ENCODE data around the gene ARHGAP29. TPM values are rescaled to one million over a fixed set of nuclear protein-coding genes. Genes with fewer than 3 reads are reported as not detected.

Gene ARHGAP29
- polyA plus RNA-seq, 4 donors, result 0.22 to 7.0 (median 3.6) TPM

- Histone ChIP-seq H3K36me3 (ENCODE audit: control insufficient read depth in 3 of 3, insufficient read depth in 2 of 3, low read depth in 1 of 3, low read length in 3 of 3) (no peaks in the 10 kb centered on the region), H3K27me3 (ENCODE audit: control insufficient read depth in 3 of 3, insufficient read depth in 3 of 3, low read length in 3 of 3) (peaks cover 0 to 2% (median 0%) of the 10 kb centered on the region in 3 donors), H3K9me3 (ENCODE audit: control insufficient read depth in 2 of 2, insufficient read depth in 1 of 2, low read depth in 1 of 2, low read length in 1 of 2) (no peaks in the 10 kb centered on the region), H3K4me3 (ENCODE audit: low read depth in 1 of 3, low read length in 3 of 3) (no peak overlapping the region), H3K4me1 (ENCODE audit: control insufficient read depth in 3 of 3, insufficient read depth in 2 of 3, low read depth in 1 of 3, low read length in 2 of 3) (no peaks in the 10 kb centered on the region), H3K27ac (ENCODE audit: low read depth in 1 of 3, low read length in 2 of 3) (no peak overlapping the region)
- 72 to 80% (median 80%) methylated on average over 2 of the region's 2 CpGs for whole genome bisulfite sequencing, 3 donors
- no peak for FAIRE-seq
- no peak for DNase-seq
These were observed 11.5 kb downstream of the ARHGAP29 start for GRCh38 chr1:94225845-94226244.

- DNase-seq, result no peak
- Histone ChIP-seq H3K9me3 (ENCODE audit: control insufficient read depth in 2 of 2, insufficient read depth in 1 of 2, low read depth in 1 of 2, low read length in 1 of 2) (peaks cover 0 to 1% of the 10 kb centered on the region in 2 donors), H3K27me3 (ENCODE audit: control insufficient read depth in 3 of 3, insufficient read depth in 3 of 3, low read length in 3 of 3) (peaks cover 0 to 5% (median 2%) of the 10 kb centered on the region in 3 donors), H3K4me3 (ENCODE audit: low read depth in 1 of 3, low read length in 3 of 3) (no peak overlapping the region), H3K27ac (ENCODE audit: low read depth in 1 of 3, low read length in 2 of 3) (no peak overlapping the region), H3K36me3 (ENCODE audit: control insufficient read depth in 3 of 3, insufficient read depth in 2 of 3, low read depth in 1 of 3, low read length in 3 of 3) (no peaks in the 10 kb centered on the region), H3K4me1 (ENCODE audit: control insufficient read depth in 3 of 3, insufficient read depth in 2 of 3, low read depth in 1 of 3, low read length in 2 of 3) (no peaks in the 10 kb centered on the region)
- WGBS, 3 donors, result 69 to 73% (median 70%) methylated on average over 2 of the region's 2 CpGs
- no peak for FAIRE-seq
These were observed 19.1 kb downstream of the ARHGAP29 start for GRCh38 chr1:94218332-94218731.

GRCh38 chr1:94215955-94216354 is 21.4 kb downstream of the ARHGAP29 start:
- Histone ChIP-seq H3K27me3 (ENCODE audit: control insufficient read depth in 3 of 3, insufficient read depth in 3 of 3, low read length in 3 of 3) (peaks cover 0 to 4% (median 2%) of the 10 kb centered on the region in 3 donors), H3K9me3 (ENCODE audit: control insufficient read depth in 2 of 2, insufficient read depth in 1 of 2, low read depth in 1 of 2, low read length in 1 of 2) (peaks cover 0 to 1% of the 10 kb centered on the region in 2 donors), H3K4me3 (ENCODE audit: low read depth in 1 of 3, low read length in 3 of 3) (no peak overlapping the region), H3K4me1 (ENCODE audit: control insufficient read depth in 3 of 3, insufficient read depth in 2 of 3, low read depth in 1 of 3, low read length in 2 of 3) (no peaks in the 10 kb centered on the region), H3K27ac (ENCODE audit: low read depth in 1 of 3, low read length in 2 of 3) (no peak overlapping the region), H3K36me3 (ENCODE audit: control insufficient read depth in 3 of 3, insufficient read depth in 2 of 3, low read depth in 1 of 3, low read length in 3 of 3) (no peaks in the 10 kb centered on the region)
- FAIRE-seq (no peak), DNase-seq (no peak)

- H3K36me3 ChIP-seq (ENCODE audit: control insufficient read depth in 3 of 3, insufficient read depth in 2 of 3, low read depth in 1 of 3, low read length in 3 of 3), result no peaks in the 10 kb centered on the region
- DNase-seq (no peak), FAIRE-seq (no peak)
- no peak overlapping the region for H3K4me3 ChIP-seq (ENCODE audit: low read depth in 1 of 3, low read length in 3 of 3)
- H3K4me1 ChIP-seq (ENCODE audit: control insufficient read depth in 3 of 3, insufficient read depth in 2 of 3, low read depth in 1 of 3, low read length in 2 of 3), result no peaks in the 10 kb centered on the region
- WGBS, 3 donors, result 82 to 97% (median 96%) methylated on average over 1 of the region's 1 CpG
- no peak overlapping the region for H3K27ac ChIP-seq (ENCODE audit: low read depth in 1 of 3, low read length in 2 of 3)
- H3K27me3 ChIP-seq (ENCODE audit: control insufficient read depth in 3 of 3, insufficient read depth in 3 of 3, low read length in 3 of 3), result no peaks in the 10 kb centered on the region
- no peaks in the 10 kb centered on the region for H3K9me3 ChIP-seq (ENCODE audit: control insufficient read depth in 2 of 2, insufficient read depth in 1 of 2, low read depth in 1 of 2, low read length in 1 of 2)
These were observed 27.4 kb downstream of the ARHGAP29 start for GRCh38 chr1:94209982-94210381.

GRCh38 chr1:94209425-94209824 is 28.0 kb downstream of the ARHGAP29 start:
- FAIRE-seq (no peak), DNase-seq (peak in 1 of 2 donors; percentile 65)

GRCh38 chr1:94207695-94208094 is 29.7 kb downstream of the ARHGAP29 start:
- Histone ChIP-seq H3K27me3 (ENCODE audit: control insufficient read depth in 3 of 3, insufficient read depth in 3 of 3, low read length in 3 of 3) (no peaks in the 10 kb centered on the region), H3K4me1 (ENCODE audit: control insufficient read depth in 3 of 3, insufficient read depth in 2 of 3, low read depth in 1 of 3, low read length in 2 of 3) (no peaks in the 10 kb centered on the region), H3K27ac (ENCODE audit: low read depth in 1 of 3, low read length in 2 of 3) (no peak overlapping the region), H3K4me3 (ENCODE audit: low read depth in 1 of 3, low read length in 3 of 3) (no peak overlapping the region), H3K9me3 (ENCODE audit: control insufficient read depth in 2 of 2, insufficient read depth in 1 of 2, low read depth in 1 of 2, low read length in 1 of 2) (no peaks in the 10 kb centered on the region), H3K36me3 (ENCODE audit: control insufficient read depth in 3 of 3, insufficient read depth in 2 of 3, low read depth in 1 of 3, low read length in 3 of 3) (no peaks in the 10 kb centered on the region)
- FAIRE-seq, result no peak
- no peak for DNase-seq
- 65 to 81% (median 69%) methylated on average over 3 of the region's 3 CpGs for WGBS, 3 donors

More at GRCh38 chr1:94209425-94209824, 28.0 kb downstream of the ARHGAP29 start:
- Histone ChIP-seq H3K9me3 (ENCODE audit: control insufficient read depth in 2 of 2, insufficient read depth in 1 of 2, low read depth in 1 of 2, low read length in 1 of 2) (no peaks in the 10 kb centered on the region), H3K27me3 (ENCODE audit: control insufficient read depth in 3 of 3, insufficient read depth in 3 of 3, low read length in 3 of 3) (no peaks in the 10 kb centered on the region), H3K36me3 (ENCODE audit: control insufficient read depth in 3 of 3, insufficient read depth in 2 of 3, low read depth in 1 of 3, low read length in 3 of 3) (no peaks in the 10 kb centered on the region), H3K4me1 (ENCODE audit: control insufficient read depth in 3 of 3, insufficient read depth in 2 of 3, low read depth in 1 of 3, low read length in 2 of 3) (no peaks in the 10 kb centered on the region), H3K4me3 (ENCODE audit: low read depth in 1 of 3, low read length in 3 of 3) (no peak overlapping the region), H3K27ac (ENCODE audit: low read depth in 1 of 3, low read length in 2 of 3) (no peak overlapping the region)

GRCh38 chr1:94205639-94206038 is 31.7 kb downstream of the ARHGAP29 start:
- no peaks in the 10 kb centered on the region for H3K36me3 ChIP-seq (ENCODE audit: control insufficient read depth in 3 of 3, insufficient read depth in 2 of 3, low read depth in 1 of 3, low read length in 3 of 3)
- no peaks in the 10 kb centered on the region for H3K4me1 ChIP-seq (ENCODE audit: control insufficient read depth in 3 of 3, insufficient read depth in 2 of 3, low read depth in 1 of 3, low read length in 2 of 3)
- 45 to 48% (median 46%) methylated on average over 1 of the region's 1 CpG for WGBS, 3 donors
- no peaks in the 10 kb centered on the region for H3K27me3 ChIP-seq (ENCODE audit: control insufficient read depth in 3 of 3, insufficient read depth in 3 of 3, low read length in 3 of 3)
- H3K27ac ChIP-seq (ENCODE audit: low read depth in 1 of 3, low read length in 2 of 3), result no peak overlapping the region
- no peak for FAIRE-seq
- H3K4me3 ChIP-seq (ENCODE audit: low read depth in 1 of 3, low read length in 3 of 3), result no peak overlapping the region
- no peaks in the 10 kb centered on the region for H3K9me3 ChIP-seq (ENCODE audit: control insufficient read depth in 2 of 2, insufficient read depth in 1 of 2, low read depth in 1 of 2, low read length in 1 of 2)
- DNase-seq, result no peak

- no peak for DNase-seq
- FAIRE-seq, result no peak
- Histone ChIP-seq H3K27ac (ENCODE audit: low read depth in 1 of 3, low read length in 2 of 3) (no peak overlapping the region), H3K4me3 (ENCODE audit: low read depth in 1 of 3, low read length in 3 of 3) (no peak overlapping the region), H3K9me3 (ENCODE audit: control insufficient read depth in 2 of 2, insufficient read depth in 1 of 2, low read depth in 1 of 2, low read length in 1 of 2) (no peaks in the 10 kb centered on the region), H3K4me1 (ENCODE audit: control insufficient read depth in 3 of 3, insufficient read depth in 2 of 3, low read depth in 1 of 3, low read length in 2 of 3) (no peaks in the 10 kb centered on the region), H3K36me3 (ENCODE audit: control insufficient read depth in 3 of 3, insufficient read depth in 2 of 3, low read depth in 1 of 3, low read length in 3 of 3) (no peaks in the 10 kb centered on the region), H3K27me3 (ENCODE audit: control insufficient read depth in 3 of 3, insufficient read depth in 3 of 3, low read length in 3 of 3) (no peaks in the 10 kb centered on the region)
- WGBS, 3 donors, result 77 to 87% (median 78%) methylated on average over 6 of the region's 6 CpGs
These were observed 35.1 kb downstream of the ARHGAP29 start for GRCh38 chr1:94202241-94202640.

- Histone ChIP-seq H3K27ac (ENCODE audit: low read depth in 1 of 3, low read length in 2 of 3) (no peak overlapping the region), H3K4me3 (ENCODE audit: low read depth in 1 of 3, low read length in 3 of 3) (no peak overlapping the region), H3K9me3 (ENCODE audit: control insufficient read depth in 2 of 2, insufficient read depth in 1 of 2, low read depth in 1 of 2, low read length in 1 of 2) (no peaks in the 10 kb centered on the region), H3K4me1 (ENCODE audit: control insufficient read depth in 3 of 3, insufficient read depth in 2 of 3, low read depth in 1 of 3, low read length in 2 of 3) (no peaks in the 10 kb centered on the region), H3K36me3 (ENCODE audit: control insufficient read depth in 3 of 3, insufficient read depth in 2 of 3, low read depth in 1 of 3, low read length in 3 of 3) (no peaks in the 10 kb centered on the region), H3K27me3 (ENCODE audit: control insufficient read depth in 3 of 3, insufficient read depth in 3 of 3, low read length in 3 of 3) (no peaks in the 10 kb centered on the region)
- FAIRE-seq (no peak), DNase-seq (no peak)
- 56 to 69% (median 56%) methylated on average over 2 of the region's 2 CpGs for WGBS, 3 donors
These were observed 38.0 kb downstream of the ARHGAP29 start for GRCh38 chr1:94199398-94199797.
